ENCODE results near the gene KL.

The KL gene

DNA sequence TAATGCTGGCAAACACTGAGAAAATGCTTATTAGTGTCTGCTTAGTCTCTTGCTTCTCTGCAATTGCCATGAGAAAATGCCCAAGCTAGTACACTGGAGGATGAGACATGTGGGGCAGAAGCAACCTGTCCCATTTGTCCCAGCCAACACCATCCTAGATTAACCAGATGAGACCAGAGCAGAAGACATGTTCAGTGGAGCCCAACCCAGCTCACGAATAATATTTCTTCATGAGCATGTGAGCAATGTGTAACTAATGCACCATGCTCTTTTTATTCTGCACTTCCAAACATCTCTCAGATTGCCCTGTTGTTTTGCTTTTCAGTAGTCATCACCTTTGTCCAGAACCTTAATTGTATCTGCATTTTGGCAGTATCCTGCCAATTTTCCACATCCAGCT lies 21.4 kb downstream of the KL start:
- DNase-seq (ENCODE audit: low read depth), result no peak

- DNase-seq (ENCODE audit: low read depth), result no peak
These were observed 23.9 kb downstream of the KL start for GRCh38 chr13:33040090-33040489.

DNA sequence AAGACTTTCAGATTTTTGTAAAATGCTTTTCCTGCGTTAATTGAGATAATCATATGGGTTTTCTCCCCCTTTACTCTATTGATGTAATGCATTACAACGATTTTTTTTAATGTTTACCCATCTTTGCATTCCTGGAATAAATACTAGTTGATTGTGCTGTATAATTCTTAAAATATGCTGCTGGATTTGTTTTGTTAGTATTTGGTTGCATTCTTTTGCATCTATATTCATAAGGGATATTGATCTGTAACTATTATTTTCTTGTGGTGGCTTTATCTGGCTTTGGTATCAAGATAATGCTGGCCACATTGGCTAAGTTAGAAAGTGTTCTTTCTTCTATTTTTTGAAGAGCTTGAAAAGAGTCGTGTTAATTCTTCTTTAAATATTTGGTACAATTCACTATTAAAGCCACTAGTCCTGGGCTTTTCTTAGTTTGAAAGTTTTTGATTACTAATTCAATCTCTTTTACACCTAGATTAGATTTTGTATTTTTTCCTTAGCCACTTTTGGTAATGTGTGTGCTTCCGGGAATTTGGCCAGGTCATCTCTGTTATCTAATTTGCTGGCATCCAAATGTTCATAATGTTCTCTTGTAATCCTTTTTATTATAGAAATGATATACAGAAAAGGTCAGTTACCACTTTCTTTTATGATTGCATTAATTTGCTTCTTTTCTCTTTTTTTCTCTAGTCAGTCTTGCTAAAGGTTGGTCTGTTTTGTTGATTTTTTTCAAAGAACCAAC lies 29.8 kb downstream of the KL start:
- DNase-seq (ENCODE audit: low read depth), result no peak

GRCh38 chr13:33050161-33050560 lies 33.9 kb downstream of the KL start:
- DNase-seq (ENCODE audit: low read depth), result no peak

DNA sequence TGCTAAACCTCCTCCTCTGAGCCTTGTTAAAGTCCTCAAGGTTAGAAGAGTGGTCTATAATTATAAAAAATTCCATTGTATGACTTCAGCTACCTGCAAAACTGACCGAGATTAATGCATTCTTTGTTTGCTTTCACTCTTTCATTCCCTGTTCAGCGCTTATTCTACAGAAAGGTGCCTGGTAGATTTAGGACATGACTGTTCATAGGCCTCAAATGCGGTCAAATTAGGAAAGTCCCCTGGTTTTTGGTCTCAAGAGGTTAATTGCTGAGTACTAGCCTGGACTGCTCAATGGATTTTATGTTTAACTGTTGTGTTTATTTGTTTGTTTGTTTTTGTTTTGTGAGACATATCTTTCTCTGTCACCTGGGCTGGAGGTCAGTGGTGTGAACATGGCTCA lies 35.4 kb downstream of the KL start:
- no peak for DNase-seq (ENCODE audit: low read depth)

DNA sequence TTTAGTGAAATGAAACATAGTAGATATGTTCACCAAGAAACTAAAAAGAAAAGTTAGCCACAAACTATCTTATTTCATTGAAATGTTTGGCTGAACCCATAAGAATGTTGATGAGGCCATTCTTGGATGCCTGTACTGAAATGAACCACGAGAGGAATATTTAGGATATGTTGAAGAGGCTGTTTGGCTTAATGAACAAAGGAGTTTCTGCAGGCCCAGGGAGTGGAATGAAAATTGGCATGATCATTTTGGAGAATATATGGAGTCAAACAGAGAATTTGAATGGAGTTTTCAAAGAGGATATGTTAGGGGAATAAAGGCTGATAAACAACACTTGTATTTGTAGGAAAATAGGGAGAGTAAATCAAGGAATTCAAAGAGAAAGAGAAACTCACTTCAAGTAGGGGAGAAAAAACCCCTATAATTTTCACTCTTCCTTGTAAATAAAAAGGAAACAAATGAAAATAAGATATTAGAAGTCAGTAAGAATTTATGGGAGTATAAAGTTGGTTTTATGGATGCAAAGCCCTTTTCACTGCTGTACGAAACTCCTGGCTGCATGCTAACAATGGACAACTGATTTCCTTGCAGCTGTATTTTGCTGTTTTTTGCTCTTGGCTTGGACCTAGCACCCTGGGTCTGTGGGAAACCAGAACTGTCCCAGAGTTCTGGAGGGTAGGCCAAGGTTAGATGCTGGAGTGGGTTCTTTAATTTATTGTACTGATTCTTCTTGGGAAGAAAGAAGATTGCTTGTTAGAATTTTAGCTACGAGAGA lies 36.5 kb downstream of the KL start:
- no peak for DNase-seq (ENCODE audit: low read depth)

- DNase-seq (ENCODE audit: low read depth), result no peak
These were observed 37.3 kb downstream of the KL start for GRCh38 chr13:33053397-33054066.

DNA sequence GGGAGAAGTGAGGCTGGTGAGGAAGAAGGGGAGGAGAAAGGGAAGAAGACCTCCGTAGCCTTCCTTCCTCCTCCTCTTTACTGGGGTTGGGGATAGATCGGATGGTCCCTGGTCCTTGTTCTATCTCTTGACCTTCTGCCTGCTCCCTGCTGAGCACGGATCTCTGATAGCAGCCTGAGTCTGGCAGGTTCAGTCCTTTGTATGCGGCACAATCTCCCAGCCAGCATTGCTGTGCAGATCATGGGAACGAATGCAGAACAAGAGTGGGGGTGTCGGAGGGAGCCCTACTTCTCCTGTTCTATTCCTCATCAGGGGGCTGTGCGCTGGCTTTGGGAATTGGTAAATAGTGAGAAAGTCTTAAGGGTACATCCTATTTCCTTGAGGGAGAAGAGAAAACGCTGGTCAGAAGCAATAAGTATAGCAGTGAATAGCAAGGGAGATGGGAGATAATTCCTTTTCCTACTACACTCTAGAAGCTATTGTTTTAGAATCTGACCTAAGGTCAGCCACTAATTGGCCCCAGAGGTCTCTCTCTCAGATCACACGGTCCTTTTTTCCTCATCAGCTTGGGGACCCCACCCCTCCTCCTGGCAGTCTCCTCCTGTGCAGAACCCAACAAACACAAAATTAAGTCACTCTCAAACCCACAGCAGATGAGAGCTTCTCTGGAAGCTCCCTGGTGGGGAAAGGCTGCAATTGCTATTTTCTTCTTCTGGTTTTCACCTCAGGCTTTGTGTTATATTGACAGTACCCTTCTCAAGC lies 41.0 kb downstream of the KL start:
- no peak for DNase-seq (ENCODE audit: low read depth)

DNA sequence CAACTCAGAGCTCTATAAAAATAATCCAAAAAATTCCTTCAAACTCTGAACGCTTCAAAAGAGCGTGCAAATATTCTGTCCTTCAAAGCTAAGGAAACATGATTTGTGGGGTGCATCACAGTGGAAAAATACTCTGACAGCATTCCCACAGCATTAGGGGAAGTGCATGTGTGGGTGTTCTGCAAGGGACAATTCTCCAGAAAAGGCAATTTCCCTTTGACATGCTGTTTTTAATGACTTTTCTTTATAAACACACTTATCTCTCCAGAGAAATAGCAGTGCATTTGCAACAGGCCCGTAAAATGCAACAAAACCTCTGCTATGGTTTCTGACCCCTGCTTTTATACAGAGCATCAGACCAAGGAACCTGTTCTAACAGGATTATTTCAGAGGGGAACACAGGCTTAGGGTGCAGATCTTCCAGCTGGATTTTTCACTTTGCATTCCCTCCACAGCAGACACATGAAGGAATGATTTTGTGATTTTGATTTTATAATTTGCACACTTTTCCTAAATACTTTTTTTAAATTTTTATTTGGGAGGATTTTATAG lies 42.6 kb downstream of the KL start:
- no peak for DNase-seq (ENCODE audit: low read depth)

GRCh38 chr13:33060815-33061214 lies 44.6 kb downstream of the KL start:
- no peak for DNase-seq (ENCODE audit: low read depth)

DNA sequence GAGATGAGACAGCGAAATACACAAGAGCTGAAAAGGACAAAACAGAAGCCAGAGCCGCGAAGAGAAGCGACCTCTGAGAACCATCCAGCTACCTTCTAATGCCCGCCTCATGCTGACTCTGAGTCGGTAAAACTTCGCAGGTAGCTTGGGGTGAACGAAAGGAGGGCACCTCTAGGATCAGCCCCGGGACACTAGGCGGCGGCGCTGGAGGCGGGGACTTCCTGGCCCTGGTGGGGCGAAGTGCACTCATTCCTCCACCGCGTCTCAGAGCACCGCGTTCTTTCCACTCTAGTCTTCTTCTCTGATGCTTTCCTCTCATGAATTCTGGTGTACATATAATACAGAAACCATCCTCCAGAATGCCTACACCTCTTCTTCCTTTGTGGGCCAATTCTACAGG lies 50.1 kb downstream of the KL start:
- no peak for DNase-seq (ENCODE audit: low read depth)

DNA sequence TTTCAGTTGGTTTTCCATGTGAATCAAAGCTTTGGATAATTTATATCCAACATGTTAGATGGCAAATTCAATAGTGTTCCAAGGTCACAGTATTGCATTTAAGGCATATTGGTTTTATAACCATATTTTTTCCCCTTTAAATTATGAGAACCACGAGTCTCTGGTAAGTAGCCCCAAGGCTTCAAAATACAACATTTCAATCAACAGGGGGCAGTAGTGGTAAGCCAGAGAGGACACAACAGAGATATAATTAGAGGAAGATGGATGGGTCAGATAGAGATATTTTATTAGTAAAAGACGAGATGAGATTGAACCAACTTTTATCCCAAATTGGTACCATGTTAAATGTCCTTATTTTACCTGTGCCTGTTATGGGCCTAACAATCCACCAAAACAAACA lies 53.1 kb downstream of the KL start:
- no peak for DNase-seq (ENCODE audit: low read depth)

- DNase-seq (ENCODE audit: low read depth), result no peak
These were observed 54.5 kb downstream of the KL start for GRCh38 chr13:33070713-33071112.

DNA sequence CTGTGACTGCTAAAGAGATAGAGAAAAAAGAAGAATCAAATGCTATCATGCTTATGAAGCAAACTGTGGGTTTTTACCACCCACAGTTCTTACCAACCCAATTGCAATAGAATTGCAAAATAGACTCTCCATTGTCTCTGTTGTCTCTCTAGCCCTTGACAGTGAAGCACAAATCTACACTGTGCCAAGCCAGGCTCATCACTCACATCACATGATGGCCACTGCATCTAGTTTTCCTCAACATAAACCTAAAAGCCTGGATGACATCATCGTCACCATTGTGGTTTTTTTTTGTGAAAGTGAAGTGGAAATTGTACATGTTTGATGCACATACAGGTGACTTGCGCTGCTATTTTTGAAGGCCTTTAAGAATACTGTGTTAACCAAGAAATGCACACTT lies 56.1 kb downstream of the KL start:
- DNase-seq (ENCODE audit: low read depth), result no peak

DNA sequence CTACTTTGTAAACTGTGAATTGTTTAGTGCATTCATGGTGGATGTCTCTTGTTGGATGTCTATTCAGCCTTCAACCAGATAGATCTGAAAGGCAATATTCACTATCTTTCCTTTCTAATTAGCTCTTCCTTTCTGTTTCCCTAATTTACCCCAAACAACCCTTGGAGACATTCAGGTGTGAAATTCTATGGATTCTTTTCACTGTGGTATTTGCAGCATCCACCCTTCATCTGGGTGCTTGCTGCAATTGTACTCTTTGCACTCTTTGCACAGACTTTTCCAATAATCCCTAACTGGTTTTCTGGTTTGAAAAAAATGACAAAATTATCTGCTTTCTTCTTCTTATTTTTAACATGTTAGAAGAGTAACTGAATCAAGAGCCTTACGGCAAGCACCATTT lies 56.5 kb downstream of the KL start:
- DNase-seq (ENCODE audit: low read depth), result no peak

DNA sequence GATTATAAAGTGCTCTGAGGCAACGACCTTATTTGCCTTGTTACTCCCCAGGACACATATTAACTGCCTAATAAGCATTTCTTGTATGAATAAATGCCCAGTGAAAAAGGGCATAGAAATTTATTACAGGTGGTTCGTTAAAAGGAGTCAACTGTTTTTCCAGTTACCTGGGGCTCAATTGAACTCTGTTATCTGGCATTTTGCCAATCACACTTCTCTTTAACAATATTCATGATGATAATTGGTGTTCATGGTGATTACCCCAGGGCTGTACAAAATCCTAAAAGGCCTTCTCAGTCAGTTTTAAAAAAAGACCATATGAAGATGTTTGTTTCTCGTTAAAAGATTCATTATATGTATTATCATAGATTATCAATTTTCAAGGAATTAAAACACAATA lies 57.1 kb downstream of the KL start:
- no peak for DNase-seq (ENCODE audit: low read depth)

GRCh38 chr13:33076001-33076992 lies 60.1 kb downstream of the KL start:
- no peak for DNase-seq (ENCODE audit: low read depth)

DNA sequence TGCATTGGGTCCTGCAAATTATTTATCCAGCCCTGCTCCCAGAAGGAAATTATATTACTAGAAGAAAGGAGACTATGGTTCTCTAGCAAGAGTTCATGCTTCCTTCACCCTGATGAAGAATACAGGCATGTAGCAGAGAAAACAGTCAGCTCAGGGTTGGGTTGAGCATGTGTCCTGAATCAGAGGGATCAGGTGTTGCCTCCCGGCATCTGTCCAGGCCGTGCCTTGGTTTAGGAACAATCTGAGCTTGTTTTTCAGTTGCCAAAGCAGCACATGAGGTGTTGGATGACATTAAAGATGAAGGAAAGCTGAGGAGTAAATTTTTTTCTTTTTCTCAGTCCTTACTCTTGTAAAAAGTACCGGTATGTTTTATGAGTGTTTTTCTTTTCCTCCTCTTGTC lies 62.0 kb downstream of the KL start:
- DNase-seq (ENCODE audit: low read depth), result no peak

GRCh38 chr13:33079960-33080359 lies 63.7 kb downstream of the KL start:
- no peak for DNase-seq (ENCODE audit: low read depth)

DNA sequence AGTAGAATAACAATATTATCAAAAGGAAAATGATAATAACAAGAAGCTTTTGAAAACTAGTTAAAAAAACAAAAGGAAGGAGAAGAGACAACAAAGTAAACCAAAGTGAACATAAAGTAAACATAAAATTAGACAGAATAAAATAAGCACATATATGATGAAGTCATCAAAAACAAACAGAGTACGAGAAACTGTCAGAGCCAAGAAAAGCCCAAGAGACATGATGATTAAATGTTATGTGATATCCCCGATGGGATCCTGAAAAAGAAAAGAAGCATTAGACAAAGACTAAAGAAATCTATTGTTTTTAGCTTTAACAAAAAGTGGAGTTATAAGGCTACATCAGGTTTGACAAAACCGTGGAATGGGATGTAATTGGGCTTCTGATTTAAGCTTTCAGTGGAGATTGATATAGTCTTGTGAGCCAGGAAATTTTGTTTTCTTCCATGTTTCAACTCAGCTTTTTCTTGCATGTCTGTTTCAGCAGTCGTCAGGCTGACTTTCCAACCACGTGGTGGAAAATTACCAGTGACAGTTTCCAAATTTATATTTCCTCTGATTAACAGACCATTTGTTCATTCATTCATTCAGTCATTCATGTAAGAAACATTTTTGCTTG lies 64.9 kb downstream of the KL start:
- no peak for DNase-seq (ENCODE audit: low read depth)

All from stimulated activated CD8-positive, alpha-beta memory T cell treated with anti-CD3 and anti-CD28 coated beads, Interleukin-12 subunit alpha, Interleukin-12 subunit beta, amount 100 ng/mL, for 4 hours (primary cell).